Neural cell (in vitro differentiated cells): ENCODE data around the gene THRAP3. TPM values are rescaled to one million over a fixed set of nuclear protein-coding genes. Genes with fewer than 3 reads are reported as not detected.

Experiments
- H2AFZ ChIP-seq: fragments of 200-600, 300-800 bp; sonication (generic), shearing (Covaris generic); 2 replicates; pipeline ENCODE4 v1.6.0; 2014; ENCODE audit warnings: low read depth, mild to moderate bottlenecking, antibody characterized with exemption, low read length, moderate library complexity
- H3F3A ChIP-seq: fragments of 200-600 bp; shearing (Covaris generic); 2 replicates; pipeline ENCODE4 v1.6.1; 2016; ENCODE audit warnings: mild to moderate bottlenecking, moderate library complexity, mixed read lengths, antibody characterized with exemption, low read length; ENCODE audit not compliant: insufficient read depth, poor library complexity, severe bottlenecking
- H3K27ac ChIP-seq: fragments of 200-600, 300-800 bp; sonication (generic), shearing (Covaris generic); 2 replicates; pipeline ENCODE4 v1.5.1; 2014; ENCODE audit warnings: mild to moderate bottlenecking, low read length, moderate library complexity
- H3K27me3 ChIP-seq: fragments of 300-800, 200-600 bp; sonication (generic), shearing (Covaris generic); 2 replicates; pipeline ENCODE4 v1.6.0; 2014; ENCODE audit warnings: mild to moderate bottlenecking, low read depth, low read length, moderate library complexity; ENCODE audit not compliant: insufficient read depth
- H3K36me3 ChIP-seq: fragments of 300-800, 200-600 bp; sonication (generic), shearing (Covaris generic); 2 replicates; pipeline ENCODE4 v1.5.1; 2014; ENCODE audit warnings: mild to moderate bottlenecking, antibody characterized with exemption, low read length, moderate library complexity; ENCODE audit not compliant: insufficient read depth
- H3K4me2 ChIP-seq: fragments of 300-800, 200-600 bp; sonication (generic), shearing (Covaris generic); 2 replicates; pipeline ENCODE4 v1.6.0; 2014; ENCODE audit warnings: mild to moderate bottlenecking, low read length
- H3K4me3 ChIP-seq: fragments of 300-800, 200-600 bp; sonication (generic), shearing (Covaris generic); 2 replicates; pipeline ENCODE4 v1.5.1; 2014; ENCODE audit warnings: mild to moderate bottlenecking, low read length, moderate library complexity
- H3K79me2 ChIP-seq: fragments of 200-600 bp; shearing (Covaris generic); replicated peaks from 2 replicates; pipeline ENCODE4 v1.6.0; 2014; ENCODE audit warnings: mild to moderate bottlenecking, low read length, moderate library complexity; ENCODE audit not compliant: insufficient read depth
- H3K9ac ChIP-seq: fragments of 300-800, 200-600 bp; sonication (generic), shearing (Covaris generic); 2 replicates; pipeline ENCODE4 v1.6.1; 2016; ENCODE audit warnings: mild to moderate bottlenecking, low read length, mixed read lengths
- H3K9me2 ChIP-seq: fragments of 200-600 bp; shearing (Covaris generic); 2 replicates; pipeline ENCODE4 v1.6.1; 2016; ENCODE audit warnings: mild to moderate bottlenecking, low read length, mixed read lengths; ENCODE audit not compliant: insufficient read depth
- H3K9me3 ChIP-seq: fragments of 200-600, 300-800 bp; sonication (generic), shearing (Covaris generic); 2 replicates; pipeline ENCODE4 v1.6.1; 2016; ENCODE audit warnings: mild to moderate bottlenecking, mixed run types, low read length, moderate library complexity, mixed read lengths
- H4K20me1 ChIP-seq: fragments of 200-600 bp; shearing (Covaris generic); 2 replicates; pipeline ENCODE4 v1.6.1; 2016; ENCODE audit warnings: mild to moderate bottlenecking, mixed run types; ENCODE audit not compliant: insufficient read depth
- EP300 ChIP-seq: fragments of 450-650 bp; conservative IDR thresholded peaks from 2 replicates; pipeline ENCODE4 v1.6.1; 2014; ENCODE audit warnings: antibody characterized with exemption, mild to moderate bottlenecking, moderate library complexity; ENCODE audit not compliant: poor library complexity, severe bottlenecking
- EZH2 ChIP-seq: fragments of 200-600, 300-800 bp; shearing (Covaris generic), sonication (generic); IDR thresholded peaks from 2 replicates; pipeline ENCODE4 v1.6.1; 2014; ENCODE audit warnings: antibody characterized with exemption, low read length, borderline replicate concordance, mild to moderate bottlenecking; ENCODE audit not compliant: insufficient read depth, poor library complexity, severe bottlenecking
- MXI1 ChIP-seq: fragments of 450-650 bp; conservative IDR thresholded peaks from 2 replicates; pipeline ENCODE4 v1.6.1; 2014; ENCODE audit warnings: antibody characterized with exemption, mild to moderate bottlenecking; ENCODE audit not compliant: poor library complexity, severe bottlenecking
- POLR2AphosphoS5 ChIP-seq: IDR thresholded peaks from 2 replicates; pipeline ENCODE4 v1.6.1; 2012
- RAD21 ChIP-seq: fragments of 450-650 bp; conservative IDR thresholded peaks from 2 replicates; pipeline ENCODE4 v1.6.1; 2014; ENCODE audit warnings: antibody characterized with exemption, mild to moderate bottlenecking, moderate library complexity
- SMC3 ChIP-seq: fragments of 450-650 bp; conservative IDR thresholded peaks from 2 replicates; pipeline ENCODE4 v1.6.1; 2014; ENCODE audit warnings: antibody characterized with exemption, mild to moderate bottlenecking, moderate library complexity; ENCODE audit not compliant: poor library complexity
- TAF1 ChIP-seq: IDR thresholded peaks from 2 replicates; pipeline ENCODE4 v1.6.1; 2012; ENCODE audit warnings: low read depth
- polyA plus RNA-seq: library from polyadenylated mRNA; depleted of rRNA; stranded (reverse); fragments of >200 nt; gene quantifications from 2 replicates; pipeline ENCODE4 v1.2.3, GENCODE V29; 2014
- TF ChIP-seq, protein P1 (sequence below): fragments of 450-650 bp; IDR thresholded peaks from 2 replicates; pipeline ENCODE4 v1.5.1; 2014; ENCODE audit warnings: antibody characterized with exemption, mild to moderate bottlenecking, moderate library complexity; ENCODE audit not compliant: poor library complexity, severe bottlenecking
- TF ChIP-seq, protein P2 (sequence below): IDR thresholded peaks from 2 replicates; pipeline ENCODE4 v1.6.1; 2012; ENCODE audit warnings: borderline replicate concordance

The THRAP3 gene
- polyA plus RNA-seq, 1 donor from 2014 or later: 54.4 TPM

DNA sequence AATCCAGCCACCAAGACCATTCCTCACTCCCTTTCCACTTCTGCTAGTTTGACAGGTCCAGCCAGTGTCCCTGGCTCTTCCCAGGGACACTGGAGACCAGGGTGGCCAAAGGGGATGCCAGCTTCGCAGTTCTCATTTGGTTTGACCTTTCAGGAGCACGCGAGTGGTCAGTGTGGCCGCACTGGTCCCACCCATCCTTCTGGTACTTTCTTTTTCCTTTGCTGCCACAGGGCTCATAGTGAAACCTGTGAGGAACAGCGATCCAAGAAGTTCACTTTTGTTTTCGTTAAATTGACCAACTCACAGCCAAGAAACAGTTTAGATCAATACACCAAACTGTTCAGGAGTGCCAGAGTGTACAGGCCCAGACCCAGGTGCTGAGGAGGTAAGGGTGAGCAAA lies 113.6 kb downstream of the THRAP3 start:
- H3K27ac ChIP-seq: no peak overlapping the region
- no peaks in the 10 kb centered on the region for H3K27me3 ChIP-seq
- H4K20me1 ChIP-seq: no peaks in the 10 kb centered on the region
- H3K79me2 ChIP-seq: no peaks in the 10 kb centered on the region
- no peaks in the 10 kb centered on the region for H3F3A ChIP-seq
- no peak overlapping the region for H3K4me3 ChIP-seq
- H3K36me3 ChIP-seq: no peaks in the 10 kb centered on the region
- H3K9ac ChIP-seq: no peak overlapping the region
- no peak overlapping the region for H2AFZ ChIP-seq
- no peaks in the 10 kb centered on the region for H3K9me2 ChIP-seq
- no peak overlapping the region for H3K4me2 ChIP-seq
- TF ChIP-seq RAD21: no peak
- TF ChIP-seq TAF1: no peak
- no peak for TF ChIP-seq POLR2AphosphoS5
- TF ChIP-seq, protein P1, sequence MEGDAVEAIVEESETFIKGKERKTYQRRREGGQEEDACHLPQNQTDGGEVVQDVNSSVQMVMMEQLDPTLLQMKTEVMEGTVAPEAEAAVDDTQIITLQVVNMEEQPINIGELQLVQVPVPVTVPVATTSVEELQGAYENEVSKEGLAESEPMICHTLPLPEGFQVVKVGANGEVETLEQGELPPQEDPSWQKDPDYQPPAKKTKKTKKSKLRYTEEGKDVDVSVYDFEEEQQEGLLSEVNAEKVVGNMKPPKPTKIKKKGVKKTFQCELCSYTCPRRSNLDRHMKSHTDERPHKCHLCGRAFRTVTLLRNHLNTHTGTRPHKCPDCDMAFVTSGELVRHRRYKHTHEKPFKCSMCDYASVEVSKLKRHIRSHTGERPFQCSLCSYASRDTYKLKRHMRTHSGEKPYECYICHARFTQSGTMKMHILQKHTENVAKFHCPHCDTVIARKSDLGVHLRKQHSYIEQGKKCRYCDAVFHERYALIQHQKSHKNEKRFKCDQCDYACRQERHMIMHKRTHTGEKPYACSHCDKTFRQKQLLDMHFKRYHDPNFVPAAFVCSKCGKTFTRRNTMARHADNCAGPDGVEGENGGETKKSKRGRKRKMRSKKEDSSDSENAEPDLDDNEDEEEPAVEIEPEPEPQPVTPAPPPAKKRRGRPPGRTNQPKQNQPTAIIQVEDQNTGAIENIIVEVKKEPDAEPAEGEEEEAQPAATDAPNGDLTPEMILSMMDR: no peak
- no peak for TF ChIP-seq MXI1
- no peak for TF ChIP-seq SMC3
- TF ChIP-seq EZH2: no peak
- no peak for TF ChIP-seq EP300
- TF ChIP-seq, protein P2, sequence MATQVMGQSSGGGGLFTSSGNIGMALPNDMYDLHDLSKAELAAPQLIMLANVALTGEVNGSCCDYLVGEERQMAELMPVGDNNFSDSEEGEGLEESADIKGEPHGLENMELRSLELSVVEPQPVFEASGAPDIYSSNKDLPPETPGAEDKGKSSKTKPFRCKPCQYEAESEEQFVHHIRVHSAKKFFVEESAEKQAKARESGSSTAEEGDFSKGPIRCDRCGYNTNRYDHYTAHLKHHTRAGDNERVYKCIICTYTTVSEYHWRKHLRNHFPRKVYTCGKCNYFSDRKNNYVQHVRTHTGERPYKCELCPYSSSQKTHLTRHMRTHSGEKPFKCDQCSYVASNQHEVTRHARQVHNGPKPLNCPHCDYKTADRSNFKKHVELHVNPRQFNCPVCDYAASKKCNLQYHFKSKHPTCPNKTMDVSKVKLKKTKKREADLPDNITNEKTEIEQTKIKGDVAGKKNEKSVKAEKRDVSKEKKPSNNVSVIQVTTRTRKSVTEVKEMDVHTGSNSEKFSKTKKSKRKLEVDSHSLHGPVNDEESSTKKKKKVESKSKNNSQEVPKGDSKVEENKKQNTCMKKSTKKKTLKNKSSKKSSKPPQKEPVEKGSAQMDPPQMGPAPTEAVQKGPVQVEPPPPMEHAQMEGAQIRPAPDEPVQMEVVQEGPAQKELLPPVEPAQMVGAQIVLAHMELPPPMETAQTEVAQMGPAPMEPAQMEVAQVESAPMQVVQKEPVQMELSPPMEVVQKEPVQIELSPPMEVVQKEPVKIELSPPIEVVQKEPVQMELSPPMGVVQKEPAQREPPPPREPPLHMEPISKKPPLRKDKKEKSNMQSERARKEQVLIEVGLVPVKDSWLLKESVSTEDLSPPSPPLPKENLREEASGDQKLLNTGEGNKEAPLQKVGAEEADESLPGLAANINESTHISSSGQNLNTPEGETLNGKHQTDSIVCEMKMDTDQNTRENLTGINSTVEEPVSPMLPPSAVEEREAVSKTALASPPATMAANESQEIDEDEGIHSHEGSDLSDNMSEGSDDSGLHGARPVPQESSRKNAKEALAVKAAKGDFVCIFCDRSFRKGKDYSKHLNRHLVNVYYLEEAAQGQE: no peak
- no peaks in the 10 kb centered on the region for H3K9me3 ChIP-seq

DNA sequence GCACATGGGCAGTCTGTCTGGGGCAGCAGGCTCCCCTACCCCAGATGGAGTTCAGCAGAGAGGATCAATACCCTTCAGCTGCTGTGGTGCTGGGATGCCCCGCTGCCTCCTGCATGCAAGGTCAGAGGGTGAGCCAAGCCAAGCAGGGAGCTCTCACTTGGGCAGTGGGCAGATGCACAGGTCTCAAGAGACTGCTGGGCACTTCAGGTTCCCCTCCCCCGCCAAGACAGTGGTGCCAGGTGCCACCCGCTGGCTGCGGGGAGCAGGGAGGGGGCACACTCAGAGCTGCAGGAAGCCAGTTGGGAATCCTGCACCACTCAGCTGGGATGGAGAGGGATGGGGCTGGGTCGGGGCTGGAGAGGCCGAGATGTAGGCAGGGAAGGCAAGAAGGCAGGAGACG lies 115.0 kb downstream of the THRAP3 start:
- H3K27me3 ChIP-seq: no peaks in the 10 kb centered on the region
- no peaks in the 10 kb centered on the region for H3K9me3 ChIP-seq
- no peak for TF ChIP-seq SMC3
- TF ChIP-seq RAD21: no peak
- TF ChIP-seq EP300: no peak
- no peak for TF ChIP-seq TAF1
- TF ChIP-seq EZH2: no peak
- TF ChIP-seq, protein P2: no peak
- TF ChIP-seq, protein P1: no peak
- no peak for TF ChIP-seq POLR2AphosphoS5
- TF ChIP-seq MXI1: no peak
- H3K79me2 ChIP-seq: no peaks in the 10 kb centered on the region
- no peak overlapping the region for H3K27ac ChIP-seq
- H4K20me1 ChIP-seq: no peaks in the 10 kb centered on the region
- no peaks in the 10 kb centered on the region for H3F3A ChIP-seq
- H3K9me2 ChIP-seq: no peaks in the 10 kb centered on the region
- H3K9ac ChIP-seq: no peak overlapping the region
- H3K4me3 ChIP-seq: no peak overlapping the region
- no peak overlapping the region for H3K4me2 ChIP-seq
- no peaks in the 10 kb centered on the region for H3K36me3 ChIP-seq
- no peak overlapping the region for H2AFZ ChIP-seq
